Natural killer cell (primary cell): ENCODE results near the gene PGA4. TPM values are rescaled to one million over a fixed set of nuclear protein-coding genes. Genes with fewer than 3 reads are reported as not detected.

Experiments
- ATAC-seq, 3 donors: fragments of 150-1000 bp in 2 of 3; fragments of 200-7000 bp in 1 of 3; cut with Tn5 transposase; 1 replicate in 1 of 3; 2 replicates in 2 of 3; pipeline ENCODE4 v1.10.0; 2021; ENCODE audit warnings: mild to moderate bottlenecking in 2 of 3, moderate library complexity in 2 of 3
- DNase-seq, 2 donors: peaks; one replicate each; pipeline versions ENCODE4 v3.0.0 to v3.0.0-alpha.2; 2013 to 2021; ENCODE audit warnings: mixed read lengths in 1 of 2
- H3K27ac ChIP-seq: one replicate; pipeline ENCODE4 v1.5.1; 2013; ENCODE audit warnings: mild to moderate bottlenecking, low read length
- H3K27me3 ChIP-seq: one replicate; pipeline ENCODE4 v1.6.1; 2013; ENCODE audit warnings: low read length; ENCODE audit not compliant: control insufficient read depth, insufficient read depth
- H3K36me3 ChIP-seq: one replicate; pipeline ENCODE4 v1.6.1; 2013; ENCODE audit warnings: low read length; ENCODE audit not compliant: control insufficient read depth, insufficient read depth
- H3K4me1 ChIP-seq: one replicate; pipeline ENCODE4 v1.6.1; 2013; ENCODE audit warnings: low read length; ENCODE audit not compliant: control insufficient read depth, insufficient read depth
- H3K4me3 ChIP-seq: one replicate; pipeline ENCODE4 v1.5.1; 2013; ENCODE audit warnings: low read length
- H3K9me3 ChIP-seq: one replicate; pipeline ENCODE4 v1.6.1; 2013; ENCODE audit warnings: low read length; ENCODE audit not compliant: control insufficient read depth, insufficient read depth
- H3K27ac Mint-ChIP-seq, 2 donors: one replicate each; pipeline ENCODE4 v1.8.0; 2022; ENCODE audit warnings: mild to moderate bottlenecking in 2 of 2, mixed read lengths in 2 of 2, moderate library complexity in 1 of 2
- H3K27me3 Mint-ChIP-seq, 2 donors: one replicate each; pipeline ENCODE4 v1.8.0; 2022; ENCODE audit warnings: low read depth in 2 of 2, mixed read lengths in 2 of 2
- H3K36me3 Mint-ChIP-seq: one replicate; pipeline ENCODE4 v1.8.0; 2022; ENCODE audit warnings: mixed read lengths
- H3K4me1 Mint-ChIP-seq, 2 donors: one replicate each; pipeline ENCODE4 v1.8.0; 2022; ENCODE audit warnings: mixed read lengths in 2 of 2
- H3K4me3 Mint-ChIP-seq: one replicate; pipeline ENCODE4 v1.8.0; 2022; ENCODE audit warnings: mild to moderate bottlenecking, moderate library complexity, mixed read lengths
- H3K9me3 Mint-ChIP-seq, 2 donors: one replicate each; pipeline ENCODE4 v1.8.0; 2022; ENCODE audit warnings: mixed read lengths in 2 of 2
- CTCF ChIP-seq: fragments of 200-600 bp; IDR thresholded peaks from one replicate; pipeline ENCODE4 v1.8.0; 2022; ENCODE audit warnings: antibody characterized with exemption
- WGBS: methylation state at CpG from one replicate; pipeline ENCODE4 v1.1.7; 2013; ENCODE audit warnings: missing lambda C conversion rate; ENCODE audit not compliant: insufficient coverage; 5-methylcytosine and 5-hydroxymethylcytosine counted together
- intact Hi-C: fragments of 100-400 bp; cut with micrococcal nuclease; formaldehyde crosslinking; loops from one replicate; pipeline ENCODE4 v1.14.2; 2022
- total RNA-seq, 4 donors: library from RNA; stranded (reverse); fragments of 120-200 nt in 1 of 4; gene quantifications; one replicate each; pipeline versions ENCODE4 v1.2.3 to v1.2.4, GENCODE V29; 2013 to 2022

Gene PGA4
- total RNA-seq, 3 donors from 2014 or later (not counting 1 experiment from before 2014, with no cell fraction given) = not detected

DNA sequence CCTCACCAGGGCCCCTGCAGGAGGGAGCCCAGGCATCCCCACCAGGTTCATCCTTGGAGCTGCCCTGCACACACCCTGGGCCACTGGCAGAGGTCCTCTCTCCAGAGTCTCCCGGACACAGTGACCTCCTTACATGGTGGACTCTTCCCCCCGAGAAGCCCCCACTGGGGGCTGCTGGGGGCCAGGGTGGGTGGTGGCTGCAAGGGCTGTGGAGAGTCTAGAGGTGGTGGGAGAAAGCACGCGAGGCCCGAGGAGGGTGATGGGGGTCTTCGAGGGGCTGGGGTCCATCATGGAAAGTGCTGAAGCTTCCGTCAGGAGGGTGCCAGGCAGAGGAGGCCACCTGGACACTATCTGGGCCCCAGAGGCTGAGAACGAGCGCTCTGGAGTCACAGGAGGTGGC, 36.4 kb downstream of the PGA4 start:
- H3K4me1 ChIP-seq = no peaks in the 10 kb centered on the region
- no peaks in the 10 kb centered on the region for H3K36me3 ChIP-seq
- no peaks in the 10 kb centered on the region for H3K9me3 ChIP-seq
- Mint-ChIP-seq H3K27ac (no peak overlapping the region), H3K4me1 (no peaks in the 10 kb centered on the region), H3K4me3 (no peak overlapping the region), H3K9me3 (no peaks in the 10 kb centered on the region), H3K36me3 (no peaks in the 10 kb centered on the region), H3K27me3 (peaks cover 0 to 2% of the 10 kb centered on the region in 2 donors)
- TF ChIP-seq CTCF = no peak
- no peak for DNase-seq
- intact Hi-C loops = no loop called here
- ATAC-seq = no peak
- H3K27ac ChIP-seq = no peak overlapping the region
- 87% methylated on average over 9 of the region's 9 CpGs for WGBS
- H3K27me3 ChIP-seq = no peaks in the 10 kb centered on the region
- no peak overlapping the region for H3K4me3 ChIP-seq

DNA sequence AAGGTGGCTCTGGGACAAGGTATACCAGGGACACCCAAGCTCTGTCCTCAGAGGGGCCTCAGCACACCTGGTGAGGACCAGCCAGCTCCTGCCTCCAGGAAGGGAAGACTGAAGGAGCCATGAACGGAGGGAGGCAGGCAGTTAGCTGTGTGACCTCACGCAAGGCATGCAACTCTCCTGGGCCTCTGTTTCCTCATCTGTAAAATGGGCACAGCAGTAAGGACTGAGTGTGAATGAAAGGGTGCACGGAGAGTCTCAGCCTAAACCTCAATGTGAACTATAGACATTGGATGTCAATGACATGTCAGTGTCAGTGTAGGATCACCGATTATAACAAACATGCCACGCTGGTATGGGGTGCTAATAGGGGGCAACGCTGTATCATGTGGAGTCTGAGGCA, 37.2 kb downstream of the PGA4 start:
- H3K27me3 Mint-ChIP-seq = peaks cover 0 to 2% of the 10 kb centered on the region in 2 donors
- DNase-seq (no peak), ATAC-seq (no peak)
- no peaks in the 10 kb centered on the region for H3K36me3 ChIP-seq
- no peaks in the 10 kb centered on the region for H3K36me3 Mint-ChIP-seq
- no peaks in the 10 kb centered on the region for H3K4me1 Mint-ChIP-seq
- intact Hi-C loops = no loop called here
- H3K27ac ChIP-seq = no peak overlapping the region
- TF ChIP-seq CTCF = no peak
- no peaks in the 10 kb centered on the region for H3K9me3 ChIP-seq
- H3K27me3 ChIP-seq = no peaks in the 10 kb centered on the region
- no peaks in the 10 kb centered on the region for H3K9me3 Mint-ChIP-seq
- 92% methylated on average over 6 of the region's 6 CpGs for WGBS
- no peaks in the 10 kb centered on the region for H3K4me1 ChIP-seq
- no peak overlapping the region for H3K4me3 ChIP-seq
- H3K27ac Mint-ChIP-seq = no peak overlapping the region
- H3K4me3 Mint-ChIP-seq = no peak overlapping the region

DNA sequence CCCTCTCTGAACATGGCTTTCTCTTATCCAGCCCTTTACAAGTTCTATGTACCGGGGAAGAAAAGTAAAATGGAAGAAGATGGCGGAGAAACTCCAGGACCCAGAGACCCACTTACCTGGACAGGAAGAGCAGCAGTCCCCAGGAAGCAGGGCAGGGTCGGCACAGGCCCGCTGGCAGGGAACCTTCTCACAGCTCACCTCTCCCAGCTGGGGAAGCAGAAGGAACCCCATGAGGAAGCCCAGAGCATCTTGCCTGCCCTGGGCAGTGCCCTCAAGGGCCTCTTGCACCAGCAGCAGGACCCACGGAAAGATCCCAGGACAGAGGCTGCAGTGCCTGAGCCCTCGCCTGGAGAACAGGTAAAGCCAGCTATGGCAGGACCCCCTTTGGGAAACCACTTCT, 42.2 kb downstream of the PGA4 start:
- no peaks in the 10 kb centered on the region for H3K36me3 ChIP-seq
- intact Hi-C loops = no loop called here
- H3K4me3 ChIP-seq = no peak overlapping the region
- no peak overlapping the region for H3K4me3 Mint-ChIP-seq
- no peaks in the 10 kb centered on the region for H3K9me3 Mint-ChIP-seq
- H3K4me1 Mint-ChIP-seq = no peaks in the 10 kb centered on the region
- H3K27ac ChIP-seq = no peak overlapping the region
- no peak for DNase-seq
- no peak for ATAC-seq
- no peaks in the 10 kb centered on the region for H3K9me3 ChIP-seq
- no peak overlapping the region for H3K27ac Mint-ChIP-seq
- 96% methylated on average over 5 of the region's 6 CpGs for WGBS
- no peaks in the 10 kb centered on the region for H3K27me3 ChIP-seq
- no peak for TF ChIP-seq CTCF
- H3K27me3 Mint-ChIP-seq = peaks cover 0 to 2% of the 10 kb centered on the region in 2 donors
- no peaks in the 10 kb centered on the region for H3K4me1 ChIP-seq
- no peaks in the 10 kb centered on the region for H3K36me3 Mint-ChIP-seq

GRCh38 chr11:61264795-61265194, 42.6 kb downstream of the PGA4 start:
- ATAC-seq (no peak), DNase-seq (no peak)
- Histone ChIP-seq H3K27ac (no peak overlapping the region), H3K9me3 (no peaks in the 10 kb centered on the region), H3K4me3 (no peak overlapping the region), H3K36me3 (no peaks in the 10 kb centered on the region), H3K4me1 (no peaks in the 10 kb centered on the region), H3K27me3 (no peaks in the 10 kb centered on the region)
- no peaks in the 10 kb centered on the region for H3K9me3 Mint-ChIP-seq
- H3K27ac Mint-ChIP-seq = no peak overlapping the region
- no peak overlapping the region for H3K4me3 Mint-ChIP-seq
- H3K36me3 Mint-ChIP-seq = no peaks in the 10 kb centered on the region
- 94% methylated on average over 14 of the region's 14 CpGs for WGBS
- intact Hi-C loops = no loop called here
- H3K27me3 Mint-ChIP-seq = peaks cover 0 to 2% of the 10 kb centered on the region in 2 donors
- no peaks in the 10 kb centered on the region for H3K4me1 Mint-ChIP-seq
- TF ChIP-seq CTCF = no peak
